GM21723 (cell line): ENCODE results near the gene GRK5.
"Not testable (repeated sequence)": the region's sequence is repeated elsewhere in the genome, so short reads cannot be mapped to it uniquely, and the experiment has no call there.

Source experiments
- ATAC-seq: cut with Tn5 transposase; IDR thresholded peaks from one replicate; pipeline ENCODE4 v1.9.1; 2021; ENCODE audit warnings: mild to moderate bottlenecking, moderate library complexity; ENCODE audit not compliant: unreplicated experiment

GRK5 gene

GRCh38 chr10:119272736-119273135 lies 65.4 kb downstream of the GRK5 start:
- no peak for ATAC-seq

- no peak for ATAC-seq
Measured at GRCh38 chr10:119273413-119273812, 66.0 kb downstream of the GRK5 start.

GRCh38 chr10:119274519-119275045 lies 67.2 kb downstream of the GRK5 start:
- ATAC-seq: no peak

GRCh38 chr10:119275085-119275484 lies 67.7 kb downstream of the GRK5 start:
- ATAC-seq: no peak

GRCh38 chr10:119276194-119276593 lies 68.8 kb downstream of the GRK5 start:
- not testable (repeated sequence) for ATAC-seq

GRCh38 chr10:119278126-119278709 lies 70.8 kb downstream of the GRK5 start:
- ATAC-seq: no peak

- ATAC-seq: no peak
Measured at GRCh38 chr10:119279441-119279840, 72.1 kb downstream of the GRK5 start.

- no peak for ATAC-seq
Measured at GRCh38 chr10:119281581-119282071, 74.3 kb downstream of the GRK5 start.

GRCh38 chr10:119282446-119282845 lies 75.1 kb downstream of the GRK5 start:
- no peak for ATAC-seq

GRCh38 chr10:119283387-119283786 lies 76.0 kb downstream of the GRK5 start:
- ATAC-seq: peak; percentile 9

- peak; percentile 46 for ATAC-seq
Measured at GRCh38 chr10:119283818-119284217, 76.4 kb downstream of the GRK5 start.

- no peak for ATAC-seq
Measured at GRCh38 chr10:119284679-119285096, 77.3 kb downstream of the GRK5 start.

GRCh38 chr10:119285495-119286267 lies 78.3 kb downstream of the GRK5 start:
- no peak for ATAC-seq

- no peak for ATAC-seq
Measured at GRCh38 chr10:119286516-119286915, 79.1 kb downstream of the GRK5 start.

- no peak for ATAC-seq
Measured at GRCh38 chr10:119286983-119287633, 79.7 kb downstream of the GRK5 start.

GRCh38 chr10:119288574-119289001 lies 81.2 kb downstream of the GRK5 start:
- ATAC-seq: no peak

- no peak for ATAC-seq
Measured at GRCh38 chr10:119289227-119289920, 82.0 kb downstream of the GRK5 start.

- ATAC-seq: no peak
Measured at GRCh38 chr10:119290301-119291048, 83.1 kb downstream of the GRK5 start.

- no peak for ATAC-seq
Measured at GRCh38 chr10:119291223-119291900, 84.0 kb downstream of the GRK5 start.
